Brain microvascular endothelial cell (primary cell): ENCODE measurements around the gene ZNF431.

Experiments used
- DNase-seq: peaks from one replicate; pipeline ENCODE4 v3.0.0-alpha.2; 2020
- H3K27ac ChIP-seq: fragments of 250-450 bp; sonication (Bioruptor Pico); 2 replicates; pipeline ENCODE4 v1.5.1; 2020; ENCODE audit warnings: mild to moderate bottlenecking, moderate library complexity
- H3K27me3 ChIP-seq: fragments of 250-450 bp; sonication (Bioruptor Pico); replicated peaks from 2 replicates; pipeline ENCODE4 v1.5.1; 2020; ENCODE audit warnings: mild to moderate bottlenecking
- H3K36me3 ChIP-seq: fragments of 250-450 bp; sonication (Bioruptor Pico); replicated peaks from 2 replicates; pipeline ENCODE4 v1.5.1; 2020; ENCODE audit warnings: mild to moderate bottlenecking
- H3K4me3 ChIP-seq: 2 replicates; pipeline ENCODE4 v1.5.1; 2011; ENCODE audit warnings: low read depth, mild to moderate bottlenecking, control low read depth, low read length, moderate library complexity
- CTCF ChIP-seq: IDR thresholded peaks from 2 replicates; pipeline ENCODE4 v1.5.1; 2011; ENCODE audit warnings: low read depth, mild to moderate bottlenecking, moderate library complexity, low read length, control low read depth, inconsistent platforms; ENCODE audit errors: missing control alignments
- in situ Hi-C: cut with HindIII; loops from 2 replicates; pipeline ENCODE4 v1.10.0; 2017; ENCODE audit warnings: low sequenced_read_pairs, low pct_ligation_motif_present

The ZNF431 gene

GRCh38 chr19:21141787-21142464 lies at the start of gene ZNF431:
Gene ZNF431, plus strand, starts transcription at chr19:21142040. Its CDS starts 144 bp downstream, at chr19:21142184.
- no peak for TF ChIP-seq CTCF
- H3K4me3 ChIP-seq, result peak within 1 kb of the TSS; percentile 72
- DNase-seq, result peak; percentile 93
- in situ Hi-C loops, result no loop called here
- no peaks in the 10 kb centered on the region for H3K27me3 ChIP-seq
- H3K27ac ChIP-seq, result peak within 1 kb of the TSS; percentile 77
- H3K36me3 ChIP-seq, result peaks cover 1% of the 10 kb centered on the region

- in situ Hi-C loops, result no loop called here
- TF ChIP-seq CTCF, result no peak
- no peak overlapping the region for H3K27ac ChIP-seq
Measured at GRCh38 chr19:21092109-21092508, 49.7 kb upstream of the ZNF431 start.

DNA sequence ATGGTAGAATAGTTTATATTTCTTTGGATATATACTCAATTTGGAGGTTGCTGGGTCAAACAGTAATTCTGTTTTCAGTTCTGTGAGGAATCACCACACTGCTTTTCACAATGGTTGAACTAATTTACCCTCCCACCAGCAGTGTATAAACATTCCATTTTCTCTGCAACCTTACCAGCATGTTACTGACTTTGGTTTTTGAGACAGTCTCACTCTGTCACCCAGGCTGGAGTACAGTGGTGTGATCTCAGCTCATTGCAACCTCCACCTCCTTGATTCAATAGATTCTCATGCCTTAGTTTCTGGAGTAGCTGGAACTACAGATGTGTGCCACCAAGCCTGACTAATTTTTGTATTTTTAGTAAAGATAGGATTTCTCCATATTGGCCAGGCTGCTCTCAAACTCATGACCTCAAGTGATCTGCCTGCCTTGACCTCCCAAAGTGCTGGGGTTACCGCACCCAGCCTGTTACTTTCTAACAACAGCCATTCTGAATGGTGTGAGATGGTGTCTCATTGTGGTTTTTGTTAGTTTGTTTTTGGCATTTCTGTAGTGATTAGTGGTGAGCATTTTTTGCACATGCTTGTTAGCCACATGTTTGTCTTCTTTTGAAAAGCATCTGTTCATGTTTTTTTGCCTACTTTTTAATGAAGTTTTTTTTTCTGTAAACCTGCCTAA lies 47.4 kb upstream of the ZNF431 start:
- in situ Hi-C loops, result no loop called here
- DNase-seq, result no peak
- no peaks in the 10 kb centered on the region for H3K27me3 ChIP-seq
- H3K36me3 ChIP-seq, result no peaks in the 10 kb centered on the region
- H3K27ac ChIP-seq, result no peak overlapping the region
- TF ChIP-seq CTCF, result no peak
- H3K4me3 ChIP-seq, result no peak overlapping the region

More at GRCh38 chr19:21092109-21092508, 49.7 kb upstream of the ZNF431 start:
- no peaks in the 10 kb centered on the region for H3K27me3 ChIP-seq
- DNase-seq, result no peak
- H3K36me3 ChIP-seq, result no peaks in the 10 kb centered on the region
- no peak overlapping the region for H3K4me3 ChIP-seq

DNA sequence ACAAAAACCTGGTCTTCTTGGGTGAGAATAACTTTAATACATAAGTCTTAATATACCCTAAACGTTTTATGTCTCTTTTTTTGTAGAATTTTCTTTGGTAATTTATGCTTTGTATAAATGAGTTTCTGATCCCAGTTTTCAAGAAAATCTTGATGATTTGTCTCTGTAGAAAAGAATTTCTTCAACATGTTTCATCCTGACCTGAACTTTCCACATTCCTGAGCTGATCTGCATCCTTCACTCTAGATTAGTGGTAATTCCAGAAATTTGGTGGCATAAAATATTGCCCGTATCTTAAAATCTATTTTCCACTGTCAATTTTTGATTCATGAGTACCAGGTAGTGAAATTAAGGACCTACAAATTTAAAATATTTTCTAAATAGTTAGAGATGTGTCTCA lies 43.5 kb upstream of the ZNF431 start:
- in situ Hi-C loops, result no loop called here
- Histone ChIP-seq H3K27ac (no peak overlapping the region), H3K27me3 (no peaks in the 10 kb centered on the region), H3K36me3 (no peaks in the 10 kb centered on the region), H3K4me3 (no peak overlapping the region)
- DNase-seq, result no peak
- no peak for TF ChIP-seq CTCF

- no peak for DNase-seq
- Histone ChIP-seq H3K4me3 (no peak overlapping the region), H3K36me3 (no peaks in the 10 kb centered on the region), H3K27me3 (no peaks in the 10 kb centered on the region), H3K27ac (no peak overlapping the region)
- in situ Hi-C loops, result no loop called here
- TF ChIP-seq CTCF, result no peak
Measured at GRCh38 chr19:21101521-21102242, 40.2 kb upstream of the ZNF431 start.
